Measurements from ENCODE around the gene NSUN5.
A peak's percentile ranks its signal among the peaks of the same experiment; 100 is the strongest.
"Not testable (repeated sequence)": the region's sequence is repeated elsewhere in the genome, so short reads cannot be mapped to it uniquely, and the experiment has no call there.

The NSUN5 gene

DNA sequence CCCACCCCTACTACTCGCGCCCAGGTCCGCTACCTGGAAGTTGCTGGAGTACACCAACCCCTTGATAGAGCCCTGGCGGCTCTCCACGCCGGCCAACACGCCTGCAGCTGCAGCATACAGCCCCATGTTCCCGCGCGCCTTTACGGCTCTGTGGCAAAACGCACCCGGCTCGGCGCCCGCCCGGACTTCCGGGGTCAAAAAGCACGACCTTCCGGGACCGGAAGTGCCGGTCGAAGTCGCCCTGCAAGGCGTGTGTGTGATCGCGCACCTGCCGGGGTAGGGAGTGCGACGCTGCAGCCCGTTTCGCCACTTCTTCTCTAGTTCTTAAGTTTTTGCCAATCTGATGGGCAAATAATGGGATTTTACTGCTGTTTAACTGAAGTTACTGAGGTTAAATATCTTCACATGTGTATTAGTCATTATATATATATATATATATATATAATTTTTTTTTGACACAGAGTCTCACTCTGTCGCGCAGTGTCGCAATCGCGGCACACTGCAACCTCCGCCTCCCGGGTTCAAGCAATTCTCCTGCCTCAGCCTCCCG, at the start of gene NSUN5:
Gene NSUN5, minus strand, starts transcription at position 162 of the 550 bp plus-strand sequence. Its CDS starts 36 bp downstream, at position 126.
- peak; percentile 76 for DNase-seq

DNA sequence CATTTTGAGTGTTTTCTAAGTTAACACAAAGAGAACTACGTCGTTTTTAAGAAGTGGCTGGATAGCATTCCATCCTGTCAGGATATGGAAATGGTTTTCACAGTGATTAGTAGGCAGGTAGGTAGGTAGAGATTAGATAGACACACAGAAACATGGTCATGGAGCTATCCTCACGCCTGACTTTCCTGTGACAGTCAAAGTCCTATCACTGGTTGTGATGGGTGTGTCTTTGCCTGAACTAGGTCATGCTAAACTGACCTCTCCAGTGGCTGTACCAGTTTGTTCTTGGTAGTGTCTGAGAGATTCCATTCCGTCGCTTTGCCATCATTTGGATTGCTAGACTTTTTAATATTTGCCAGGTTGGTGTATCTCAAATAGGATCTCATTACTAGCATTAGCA, 47.5 kb upstream of the NSUN5 start:
- no peak for DNase-seq

DNA sequence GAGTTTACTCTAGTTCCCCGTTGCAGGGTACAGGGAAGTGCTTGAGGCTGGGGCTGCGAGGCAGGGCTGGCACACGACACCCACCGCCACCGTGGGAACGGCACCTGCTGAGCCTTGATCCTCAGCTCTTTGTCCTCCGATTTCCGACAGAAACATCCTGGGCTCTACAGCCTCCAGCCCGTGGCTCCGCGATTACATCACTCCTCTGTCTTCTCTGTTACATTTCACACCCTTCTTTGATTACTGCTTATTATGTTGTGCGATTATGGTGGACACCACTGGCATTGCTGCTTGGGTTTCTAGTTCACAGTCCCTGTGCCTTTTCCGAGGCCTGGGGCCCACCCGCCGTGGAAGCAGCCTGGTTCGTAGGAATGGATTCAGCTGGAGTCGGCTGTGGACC, 46.2 kb upstream of the NSUN5 start:
- DNase-seq, result no peak

DNA sequence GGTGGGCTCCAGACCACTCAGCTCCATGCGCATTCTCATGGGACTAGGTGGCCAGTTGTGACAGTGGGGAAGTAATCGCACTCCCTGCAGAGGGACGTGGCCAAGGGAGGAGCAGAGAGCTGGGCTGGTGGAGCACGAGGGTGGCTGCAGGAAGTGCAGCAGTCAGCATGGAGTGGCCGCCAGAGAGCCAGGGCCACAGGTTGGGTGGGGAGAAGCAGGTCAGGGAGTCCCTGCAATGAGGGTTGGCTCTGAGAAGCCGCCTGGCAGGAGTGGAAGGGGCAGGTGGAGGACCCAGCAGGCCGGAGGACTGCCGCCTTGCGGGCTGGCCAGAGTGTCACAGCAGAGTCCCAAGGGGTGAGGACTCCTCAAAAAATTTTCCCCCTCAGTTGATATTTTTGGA, 45.6 kb upstream of the NSUN5 start:
- DNase-seq, result no peak

DNA sequence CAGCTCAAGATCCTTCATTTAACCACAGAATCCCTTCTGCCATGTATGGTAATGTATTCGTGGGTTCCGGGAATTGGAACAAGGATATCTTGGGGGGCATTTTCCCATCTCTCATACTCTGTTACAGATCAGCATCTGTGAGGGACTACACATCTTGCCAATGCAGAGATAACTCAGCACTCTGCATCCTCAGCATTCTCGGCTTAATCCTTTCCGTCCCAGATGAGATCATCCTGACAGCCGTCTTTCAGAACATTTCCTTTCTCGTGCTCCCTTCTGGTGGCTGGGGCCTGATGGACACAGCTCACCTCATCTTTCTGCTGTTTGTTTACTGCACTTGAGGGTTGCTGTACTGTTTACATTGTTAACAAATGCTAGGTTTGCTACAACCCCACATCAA, 44.6 kb upstream of the NSUN5 start:
- no peak for DNase-seq

DNA sequence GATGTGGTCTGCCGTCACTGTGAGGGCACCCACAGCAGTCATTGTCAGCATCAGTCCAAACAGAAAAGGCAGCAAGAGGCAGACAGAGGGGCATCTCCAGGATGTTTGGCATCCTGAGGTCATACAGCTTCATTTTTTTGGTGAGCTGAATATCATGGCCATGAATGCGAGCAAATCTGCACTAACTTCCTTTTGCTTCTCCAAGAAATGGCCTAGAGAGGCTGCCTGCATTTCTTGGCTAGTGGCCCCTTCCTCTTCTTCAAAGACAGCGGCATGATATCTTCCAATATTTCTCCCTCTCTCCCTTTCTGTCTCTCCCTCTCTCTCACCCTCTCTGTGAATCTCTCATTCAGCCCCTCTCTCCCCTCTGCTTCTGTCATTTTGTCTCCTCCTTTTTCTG, 44.2 kb upstream of the NSUN5 start:
- DNase-seq, result no peak

DNA sequence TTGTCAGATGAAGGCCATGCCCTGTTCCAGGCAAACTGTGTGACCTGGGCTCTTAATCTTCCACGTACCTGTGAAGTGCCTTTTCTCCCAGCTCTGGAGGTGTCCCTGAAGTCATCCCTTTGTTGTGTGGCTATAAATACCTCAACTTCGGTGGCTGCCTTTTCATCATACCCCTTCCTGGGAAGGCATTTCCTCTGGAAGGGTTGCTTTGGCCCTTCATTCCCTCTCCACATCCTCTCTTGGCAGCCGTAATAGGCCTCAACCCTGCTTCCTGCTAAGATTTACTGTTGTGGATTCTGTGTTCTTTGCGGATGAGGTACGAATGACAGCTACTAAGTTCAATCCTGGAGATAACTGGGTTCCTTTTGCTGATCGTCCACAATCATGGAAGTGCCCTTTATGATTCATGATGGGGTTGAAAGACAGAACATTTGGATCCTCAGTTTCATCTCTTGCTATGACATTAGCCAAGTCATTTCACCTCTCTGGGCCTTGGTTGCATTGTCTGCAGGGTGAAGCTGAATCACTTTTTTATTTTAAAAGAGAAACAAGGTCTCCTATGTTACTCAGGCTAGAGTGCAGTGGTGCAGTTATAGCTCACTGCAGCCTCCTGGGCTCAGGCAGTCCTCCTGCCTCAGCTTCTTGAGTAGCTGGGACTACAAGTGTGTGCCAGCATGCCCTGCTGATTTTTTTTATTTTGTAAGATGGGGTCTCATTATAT, 43.0 kb upstream of the NSUN5 start:
- DNase-seq, result no peak

DNA sequence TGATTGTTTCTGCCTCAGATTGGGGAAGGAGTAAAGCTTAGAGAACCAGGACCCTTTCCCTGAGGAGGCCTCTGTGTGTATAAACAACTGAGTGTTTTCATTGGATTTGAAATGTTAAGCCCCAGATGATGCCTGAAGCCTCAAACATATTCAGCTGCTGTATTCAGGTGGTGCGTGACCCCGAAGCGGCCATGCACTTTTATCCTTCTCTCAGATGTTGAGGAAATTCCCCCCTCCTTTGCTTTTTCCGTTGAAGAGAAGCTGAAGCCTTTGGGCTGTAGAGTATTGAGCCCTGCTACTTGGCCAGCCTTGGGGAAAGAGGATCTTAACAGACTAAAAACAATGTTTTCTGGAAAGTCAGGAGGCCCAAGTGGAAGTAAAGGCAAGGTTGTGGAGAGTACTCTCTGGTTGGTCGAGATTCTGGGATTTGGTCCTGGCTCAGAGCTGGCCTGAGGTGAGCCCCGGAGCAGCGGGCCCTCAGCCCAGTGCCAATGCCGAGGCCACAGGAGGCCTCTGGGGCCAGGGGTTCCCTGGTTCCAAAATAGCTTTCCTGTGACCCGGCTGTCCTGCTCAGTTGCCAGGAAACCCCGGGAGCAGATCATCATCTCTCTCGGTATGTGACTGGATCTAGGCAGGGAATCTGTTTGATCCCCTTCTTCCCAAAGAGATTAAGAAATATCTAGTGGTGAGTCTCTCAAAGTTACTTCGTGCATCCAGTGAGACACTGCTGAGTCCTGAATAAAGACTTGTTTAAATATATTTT, 41.9 kb upstream of the NSUN5 start:
- no peak for DNase-seq

DNA sequence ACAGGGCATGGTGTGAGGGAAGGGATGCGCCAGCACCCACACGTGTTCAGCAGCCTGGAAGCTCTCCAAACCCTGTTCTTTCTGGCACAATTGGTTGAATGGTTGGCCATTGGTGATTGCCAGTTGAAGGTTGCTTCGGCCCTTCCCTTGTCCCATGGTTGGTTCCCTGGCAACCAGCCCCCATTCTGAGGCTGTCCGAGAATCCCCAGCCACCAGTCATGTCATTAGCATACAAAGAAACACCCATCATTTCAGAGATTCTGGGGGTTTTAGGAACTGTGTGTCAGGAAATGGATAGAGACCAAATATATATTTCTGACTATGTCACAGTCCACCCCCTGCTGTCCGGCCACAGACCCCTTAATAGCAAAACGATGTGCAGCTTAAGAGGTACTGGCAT, 41.1 kb upstream of the NSUN5 start:
- no peak for DNase-seq

DNA sequence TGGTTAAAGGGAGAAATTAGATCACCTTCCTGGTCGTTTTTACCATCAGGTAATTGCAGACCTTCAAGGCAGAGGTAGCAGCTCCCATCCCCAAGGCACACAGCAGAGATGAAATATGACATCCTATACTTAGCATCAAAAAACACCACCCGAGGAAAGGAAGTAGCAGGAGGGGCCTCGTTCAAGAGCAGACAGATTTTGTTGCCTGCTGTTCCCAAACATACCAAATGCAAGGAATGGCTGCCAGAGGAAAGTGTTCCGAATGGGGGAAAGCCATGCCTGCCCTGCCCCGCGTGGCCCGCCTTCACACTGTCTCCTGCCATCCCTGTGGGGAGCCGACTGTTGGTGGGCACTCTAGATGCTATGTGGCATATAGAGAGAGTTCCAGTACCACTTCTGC, 37.3 kb upstream of the NSUN5 start:
- DNase-seq, result no peak

DNA sequence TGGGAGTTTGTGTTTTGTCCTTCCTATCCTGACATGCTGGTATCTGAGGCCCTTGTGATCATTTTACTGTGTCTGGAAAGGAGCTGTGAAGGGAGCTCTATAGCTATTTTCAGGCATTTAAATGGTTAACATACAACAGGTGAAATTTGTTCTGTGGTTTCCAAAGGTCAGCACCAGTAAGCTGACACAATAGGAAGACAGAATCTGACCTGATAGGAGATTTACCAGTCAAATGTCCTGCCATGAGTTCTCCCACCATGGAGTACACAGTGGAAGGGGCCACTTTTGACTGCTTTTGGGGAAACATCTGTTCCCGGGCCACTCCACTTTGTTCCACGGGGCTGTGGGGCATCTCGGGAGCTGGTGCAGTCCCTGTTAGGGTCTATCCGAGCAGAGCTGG, 36.9 kb upstream of the NSUN5 start:
- no peak for DNase-seq

DNA sequence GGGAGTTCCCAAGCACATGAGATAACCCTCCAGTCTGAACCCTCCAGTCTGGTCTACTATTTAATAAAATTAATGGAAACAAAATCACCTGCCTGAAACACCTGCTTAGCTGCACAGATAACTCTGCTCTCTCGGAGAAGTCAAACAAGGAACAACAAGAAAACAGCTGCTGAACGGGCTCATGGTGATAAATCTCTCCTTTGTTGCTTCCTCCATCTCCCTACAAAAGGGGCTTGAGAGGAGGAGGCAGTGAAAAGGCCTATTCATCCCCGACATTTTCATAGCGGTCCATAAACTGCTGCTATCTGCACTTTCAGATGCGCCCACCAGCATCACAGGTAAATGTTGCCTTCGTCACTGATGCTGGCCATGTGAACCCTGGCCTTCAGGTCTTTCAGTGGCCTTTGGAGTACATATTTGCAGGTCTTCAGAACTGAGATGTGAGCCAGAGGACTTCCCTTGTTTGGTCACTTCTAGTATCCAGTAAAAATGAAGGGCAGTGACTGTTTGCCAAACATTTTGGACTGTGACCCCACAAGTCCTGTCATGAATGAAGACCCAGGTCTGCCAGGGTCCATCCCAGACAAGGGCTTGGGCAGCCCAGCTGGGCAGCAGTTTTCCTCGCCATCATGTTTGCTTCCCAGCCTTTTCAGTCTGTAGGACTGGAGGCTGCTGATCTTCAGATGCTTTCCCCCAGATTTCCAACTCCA, 35.2 kb upstream of the NSUN5 start:
- DNase-seq, result no peak

DNA sequence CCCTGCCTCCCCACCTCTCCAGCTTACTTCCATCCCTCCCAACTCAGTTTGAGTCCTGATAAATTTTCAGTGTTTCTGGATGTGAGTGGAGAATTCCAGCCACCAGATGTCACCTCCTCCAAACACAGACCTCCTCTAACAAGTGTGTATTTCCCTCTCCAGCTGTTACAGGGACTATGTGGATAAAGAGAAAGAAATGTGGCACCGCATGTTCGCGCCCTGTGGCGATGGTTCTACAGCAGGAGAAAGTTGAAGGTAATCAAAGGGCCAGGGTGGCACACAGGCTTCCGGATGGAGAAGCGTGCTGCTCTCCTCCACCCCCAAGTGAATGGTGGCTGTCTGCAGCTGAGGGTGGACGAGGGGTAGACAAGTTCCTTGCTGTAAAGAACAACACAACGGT, 34.0 kb upstream of the NSUN5 start:
- DNase-seq, result peak in 1 of 2 experiments; percentile 16

DNA sequence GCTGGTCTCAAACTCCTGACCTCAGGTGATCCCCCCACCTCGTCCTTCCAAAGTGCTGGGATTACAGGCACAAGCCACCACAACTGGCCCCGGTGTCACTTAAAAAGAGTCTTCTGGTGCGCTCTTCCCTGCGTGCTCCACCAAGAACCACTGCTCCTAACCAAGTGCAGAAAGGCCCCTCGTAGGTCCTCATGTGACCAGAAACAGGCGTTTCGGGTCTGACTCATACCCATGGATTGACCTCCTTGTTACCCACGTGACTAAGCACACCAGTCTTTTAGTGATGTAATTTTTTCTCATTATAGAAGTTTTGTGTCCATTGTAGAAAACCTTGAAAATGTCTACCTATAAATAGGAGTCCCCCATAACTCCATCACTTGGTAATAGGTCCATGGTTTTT, 33.3 kb upstream of the NSUN5 start:
- no peak for DNase-seq

DNA sequence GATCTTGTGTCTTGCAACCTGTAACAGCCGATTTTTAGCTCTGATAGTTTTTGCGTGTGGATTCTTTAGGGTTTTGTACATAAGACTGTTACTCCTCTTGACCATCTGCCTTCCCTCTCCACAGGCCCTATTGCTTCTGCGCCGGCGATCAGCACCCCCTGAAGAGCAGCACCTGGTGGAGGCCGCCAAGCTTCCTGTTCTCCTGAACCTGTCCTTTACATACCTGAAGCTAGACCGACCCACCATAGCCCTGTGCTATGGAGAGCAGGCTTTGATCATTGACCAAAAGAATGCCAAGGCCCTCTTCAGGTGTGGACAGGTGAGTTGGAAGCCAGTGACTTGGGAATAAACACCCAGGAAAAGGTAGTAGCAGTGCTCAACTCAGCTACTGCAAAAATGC, 31.9 kb upstream of the NSUN5 start:
- no peak for DNase-seq

DNA sequence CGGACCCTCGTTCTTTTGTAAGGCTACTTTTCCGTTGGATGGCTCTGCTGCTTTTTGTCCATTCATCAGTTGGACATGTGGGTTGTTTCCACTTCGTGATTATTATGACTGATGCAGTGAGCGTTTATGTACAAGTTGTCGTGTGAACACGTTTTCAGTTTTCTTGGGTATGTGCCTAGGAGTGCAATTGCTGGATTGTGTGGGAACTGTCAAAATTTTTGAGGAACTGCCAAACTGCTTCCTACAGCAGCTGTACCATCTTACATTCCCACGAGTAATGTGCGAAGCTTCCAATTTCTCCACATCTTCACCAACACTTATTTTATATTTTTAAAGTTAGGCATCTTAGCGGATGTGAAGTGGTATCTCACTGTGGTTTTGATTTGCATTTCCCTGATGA, 29.7 kb upstream of the NSUN5 start:
- no peak for DNase-seq

DNA sequence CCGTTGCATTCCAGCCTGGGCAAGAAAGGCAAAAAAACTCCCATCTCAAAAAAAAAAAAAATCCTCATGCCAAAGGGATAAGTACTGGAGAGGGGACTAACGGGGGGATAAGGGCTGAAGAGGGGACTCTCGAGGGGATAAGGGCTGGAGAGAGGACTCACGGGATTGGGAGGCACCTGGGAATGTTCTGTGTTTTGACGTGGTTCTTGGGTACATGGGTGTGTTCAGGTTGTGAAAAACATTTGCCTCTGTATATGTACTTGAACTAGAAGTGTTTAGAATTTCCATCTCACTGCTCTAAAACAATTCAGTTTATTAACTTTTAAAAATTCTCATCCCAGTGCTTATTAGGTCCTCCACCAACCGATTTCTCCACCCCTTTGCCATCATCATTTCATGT, 23.8 kb upstream of the NSUN5 start:
- DNase-seq, result no peak

DNA sequence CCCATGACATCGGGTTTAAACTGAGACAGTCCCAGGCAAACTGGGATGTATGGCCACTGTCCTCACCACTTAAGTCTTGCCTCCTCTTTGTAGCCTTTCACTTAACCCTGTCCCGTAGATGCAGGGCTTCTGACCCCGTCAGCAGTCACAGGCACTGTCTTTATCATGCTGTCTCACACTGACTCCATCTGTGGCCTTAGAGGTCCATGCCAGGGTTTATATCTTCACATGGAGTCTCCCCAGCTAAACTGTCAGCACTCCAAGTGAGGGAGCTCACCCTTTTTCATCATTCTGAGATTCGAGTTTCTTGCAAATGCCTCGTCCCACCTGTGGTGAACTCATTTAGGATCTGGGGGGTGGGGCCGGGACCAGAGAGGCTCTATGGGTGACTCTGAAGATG, 22.1 kb upstream of the NSUN5 start:
- DNase-seq, result no peak

DNA sequence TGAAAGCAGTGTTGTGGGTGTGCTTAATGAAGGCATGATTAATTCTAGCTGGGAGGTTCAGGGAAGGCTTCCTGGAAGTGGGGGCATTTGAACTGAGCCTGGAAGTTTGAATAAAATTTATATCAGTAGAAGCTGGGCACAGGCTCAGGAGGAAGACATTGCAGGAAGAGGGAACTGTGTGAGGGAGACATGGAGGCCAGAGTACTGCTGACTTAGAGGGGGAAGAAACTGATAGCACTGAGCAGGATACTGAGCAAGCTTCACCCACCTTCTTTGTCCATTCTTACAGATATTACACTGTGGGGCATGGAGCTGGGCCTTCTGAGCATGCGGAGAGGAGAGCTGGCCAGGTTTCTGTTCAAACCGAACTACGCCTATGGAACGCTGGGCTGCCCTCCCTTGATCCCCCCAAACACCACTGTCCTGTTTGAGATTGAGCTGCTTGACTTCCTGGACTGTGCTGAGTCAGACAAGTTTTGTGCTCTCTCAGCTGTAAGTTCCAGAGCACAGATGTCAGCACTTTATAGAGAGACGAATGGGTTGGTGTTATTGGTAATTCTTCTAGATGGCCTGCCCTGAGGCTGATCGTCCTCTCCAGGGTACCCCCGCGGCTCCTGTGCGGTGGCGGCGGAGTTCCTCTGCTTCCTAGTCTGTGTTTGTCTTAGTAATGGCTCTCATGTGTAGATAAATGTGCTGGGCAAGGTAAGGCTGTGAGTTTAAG, 21.4 kb upstream of the NSUN5 start:
- no peak for DNase-seq

DNA sequence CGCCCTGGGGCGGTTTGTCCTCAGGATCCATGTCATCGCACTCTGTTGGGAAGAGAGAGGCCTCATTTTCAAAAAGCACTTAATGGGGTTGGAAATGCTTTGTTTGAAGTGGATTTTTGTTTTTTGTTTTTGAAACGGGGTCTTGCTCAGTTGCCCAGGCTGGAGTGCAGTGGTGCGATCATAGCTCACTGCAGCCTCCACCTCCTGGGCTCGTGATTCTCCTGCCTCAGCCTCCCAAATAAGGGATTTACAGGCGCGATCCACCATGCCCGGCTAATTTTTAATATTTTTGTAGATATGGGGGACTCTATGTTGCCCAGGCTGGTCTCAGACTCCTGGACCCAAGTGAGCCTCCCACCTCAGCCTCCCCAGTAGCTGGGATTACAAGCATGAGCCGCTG, 20.1 kb upstream of the NSUN5 start:
- DNase-seq, result no peak

DNA sequence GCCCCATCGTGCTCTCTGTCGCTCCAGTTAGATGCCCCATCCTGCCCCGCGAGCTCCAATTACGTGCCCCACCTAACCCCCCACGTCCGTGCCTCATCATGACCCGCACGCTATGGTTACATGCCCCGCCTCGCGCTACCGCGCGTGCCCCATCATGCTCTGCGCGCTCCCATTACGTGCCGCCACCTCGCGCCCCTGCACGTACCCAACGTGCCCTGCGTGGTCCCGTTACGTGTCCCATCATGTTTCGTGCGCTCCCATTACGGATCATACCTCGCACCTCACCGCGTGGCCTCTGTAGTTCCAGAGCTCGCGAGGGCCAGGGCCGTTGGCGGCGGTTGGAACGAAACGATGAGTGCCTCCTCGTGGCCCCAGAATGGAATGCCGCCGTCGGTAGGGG, 19.3 kb upstream of the NSUN5 start, which contains the start of the genes FKBP6 and TRIM50:
Gene FKBP6, plus strand, starts transcription at position 240 of the 400 bp plus-strand sequence. CDS start 268 bp downstream, outside the sequence.
Gene TRIM50, minus strand, starts transcription at position 161 of the 400 bp plus-strand sequence. CDS start 3,295 bp downstream, outside the sequence.
- not testable (repeated sequence) for DNase-seq

DNA sequence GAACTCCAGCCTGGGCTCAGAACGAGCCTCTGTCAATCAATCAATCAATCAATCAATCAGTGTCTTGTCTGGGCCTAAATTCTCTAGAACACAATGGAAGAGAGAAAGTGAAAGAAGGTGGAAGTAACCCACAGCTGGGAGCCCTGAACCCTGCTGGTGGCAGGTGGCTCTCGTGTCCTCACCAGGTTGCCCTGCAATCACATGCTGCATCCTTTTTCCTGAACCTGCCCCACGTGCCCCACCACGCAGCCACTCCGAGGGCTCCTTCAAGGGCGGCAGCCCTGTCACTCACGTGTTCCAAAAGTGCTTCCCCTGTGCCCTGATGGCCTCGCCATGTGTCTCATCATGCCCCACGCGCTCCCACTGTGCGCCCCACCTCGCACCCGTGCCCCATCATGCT, 18.8 kb upstream of the NSUN5 start:
- DNase-seq, result not testable (repeated sequence)

DNA sequence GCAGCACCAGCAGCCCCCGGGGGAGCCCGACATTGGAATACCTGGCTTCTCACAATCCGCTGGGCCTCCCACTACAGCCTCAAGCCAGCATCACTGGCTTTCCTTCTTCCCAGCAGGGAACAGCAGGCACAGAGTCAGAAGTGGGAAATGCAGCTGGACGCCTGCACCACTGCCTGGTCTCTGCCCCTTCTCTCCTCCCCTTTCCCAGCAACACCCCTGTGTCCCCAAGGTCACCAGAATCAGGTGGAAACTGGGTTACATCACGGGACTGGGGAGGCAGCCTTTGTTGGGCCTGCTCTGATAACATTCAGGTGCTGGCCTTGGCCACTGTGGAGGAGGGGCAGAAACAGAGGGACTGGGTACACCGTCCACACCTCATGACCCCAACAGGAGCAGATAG, 16.8 kb upstream of the NSUN5 start:
- DNase-seq, result not testable (repeated sequence)
